ENCODE results near the gene MAP2.

The MAP2 gene

GRCh38 chr2:209753020-209753419, 329.2 kb downstream of the MAP2 start:
- FAIRE-seq, result no peak

- no peak for FAIRE-seq
Observed at GRCh38 chr2:209757163-209757562, 333.3 kb downstream of the MAP2 start.

- no peak for FAIRE-seq
Observed at GRCh38 chr2:209761566-209761965, 337.7 kb downstream of the MAP2 start.

- FAIRE-seq, result no peak
Observed at GRCh38 chr2:209762563-209762962, 338.7 kb downstream of the MAP2 start.

GRCh38 chr2:209763106-209763505, 339.3 kb downstream of the MAP2 start:
- FAIRE-seq, result no peak

GRCh38 chr2:209766613-209767012, 342.8 kb downstream of the MAP2 start:
- FAIRE-seq, result no peak

- FAIRE-seq, result no peak
Observed at GRCh38 chr2:209767316-209767715, 343.5 kb downstream of the MAP2 start.

GRCh38 chr2:209768557-209768956, 344.7 kb downstream of the MAP2 start:
- no peak for FAIRE-seq

- FAIRE-seq, result no peak
Observed at GRCh38 chr2:209771474-209772289, 347.8 kb downstream of the MAP2 start, which contains the start of gene UNC80. TSS of gene UNC80 (plus strand) at chr2:209771832. CDS start at chr2:209772073, 241 bp downstream.

- FAIRE-seq, result no peak
Observed at GRCh38 chr2:209772290-209772685, 348.4 kb downstream of the MAP2 start.

GRCh38 chr2:209773377-209773776, 349.5 kb downstream of the MAP2 start:
- FAIRE-seq, result no peak

Measured in A204.1 (cell line).